Fibroblast of lung (primary cell): ENCODE data around the gene HOXB5. TPM values are rescaled to one million over a fixed set of nuclear protein-coding genes. Genes with fewer than 3 reads are reported as not detected.

ENCODE experiments used
- DNase-seq, 2 donors: peaks; one replicate each; pipeline versions ENCODE4 v3.0.0 to v3.0.0-alpha.2; 2010; ENCODE audit warnings: low read depth in 2 of 2
- H2AFZ ChIP-seq: 2 replicates; pipeline ENCODE4 v1.5.1; 2012; ENCODE audit warnings: low read length, control low read depth, inconsistent platforms
- H3K27ac ChIP-seq: 2 replicates; pipeline ENCODE4 v1.5.1; 2011; ENCODE audit warnings: low read length, control low read depth; ENCODE audit not compliant: insufficient read depth
- H3K27me3 ChIP-seq: 2 replicates; pipeline ENCODE4 v1.5.1; 2011; ENCODE audit warnings: mild to moderate bottlenecking, low read length; ENCODE audit not compliant: control insufficient read depth, insufficient read depth
- H3K36me3 ChIP-seq: 2 replicates; pipeline ENCODE4 v1.5.1; 2011; ENCODE audit warnings: low read length; ENCODE audit not compliant: control insufficient read depth, insufficient read depth
- H3K4me1 ChIP-seq: 2 replicates; pipeline ENCODE4 v1.5.1; 2011; ENCODE audit warnings: low read length; ENCODE audit not compliant: control insufficient read depth, insufficient read depth; ENCODE audit errors: extremely low read depth
- H3K4me2 ChIP-seq: 2 replicates; pipeline ENCODE4 v1.5.1; 2011; ENCODE audit warnings: low read length, control low read depth; ENCODE audit not compliant: insufficient read depth; ENCODE audit errors: extremely low read depth
- H3K4me3 ChIP-seq, 4 experiments: fragments of 200-600 bp in 1 of 4; sonication (generic) in 1 of 4; replicated peaks in 1 of 4; 2 replicates each; pipeline ENCODE4 v1.5.1; 2011 to 2016; ENCODE audit warnings: low read length in 4 of 4, low read depth in 3 of 4, mild to moderate bottlenecking in 3 of 4, control low read depth in 2 of 4, inconsistent platforms in 1 of 4, mixed read lengths in 1 of 4; ENCODE audit not compliant: insufficient read depth in 1 of 4; ENCODE audit errors: control extremely low read depth in 1 of 4
- H3K79me2 ChIP-seq: 2 replicates; pipeline ENCODE4 v1.5.1; 2012; ENCODE audit warnings: mild to moderate bottlenecking, low read length, inconsistent platforms; ENCODE audit not compliant: control insufficient read depth, insufficient read depth
- H3K9ac ChIP-seq: 2 replicates; pipeline ENCODE4 v1.5.1; 2011; ENCODE audit warnings: mild to moderate bottlenecking, low read length, control low read depth; ENCODE audit not compliant: insufficient read depth
- H3K9me3 ChIP-seq: 2 replicates; pipeline ENCODE4 v1.5.1; 2012; ENCODE audit warnings: low read depth, low read length; ENCODE audit not compliant: control insufficient read depth, insufficient read depth
- H4K20me1 ChIP-seq: 2 replicates; pipeline ENCODE4 v1.5.1; 2011; ENCODE audit warnings: low read length; ENCODE audit not compliant: control insufficient read depth, insufficient read depth; ENCODE audit errors: extremely low read depth
- EZH2 ChIP-seq: IDR thresholded peaks from 2 replicates; pipeline ENCODE4 v1.5.1; 2012; ENCODE audit warnings: low read length, control low read depth, mild to moderate bottlenecking; ENCODE audit errors: missing control alignments
- polyA plus RNA-seq, 2 donors: library from polyadenylated mRNA; depleted of rRNA in 1 of 2; stranded (reverse) in 1 of 2; unstranded in 1 of 2; fragments of >200 nt; gene quantifications; 2 replicates each; pipeline ENCODE4 v1.2.1, GENCODE V29; 2011 to 2012; ENCODE audit warnings: missing spikeins in 1 of 2
- total RNA-seq: library from RNA; depleted of rRNA; stranded (reverse); fragments of >200 nt; gene quantifications from 2 replicates; pipeline ENCODE4 v1.2.1, GENCODE V29; 2014
- TF ChIP-seq, protein P1 (sequence below), 2 donors: IDR thresholded peaks in 1 of 2; conservative IDR thresholded peaks in 1 of 2; 1 replicate in 1 of 2; 2 replicates in 1 of 2; pipeline ENCODE4 v1.5.1; 2011 to 2012; ENCODE audit warnings: low read length in 2 of 2, control low read depth in 1 of 2, inconsistent platforms in 1 of 2, low read depth in 1 of 2, mild to moderate bottlenecking in 1 of 2

Gene HOXB5
- total and polyA plus RNA-seq, 2 donors (not counting 1 experiment from before 2014, with no cell fraction given), result 2.1 to 9.4 TPM

DNA sequence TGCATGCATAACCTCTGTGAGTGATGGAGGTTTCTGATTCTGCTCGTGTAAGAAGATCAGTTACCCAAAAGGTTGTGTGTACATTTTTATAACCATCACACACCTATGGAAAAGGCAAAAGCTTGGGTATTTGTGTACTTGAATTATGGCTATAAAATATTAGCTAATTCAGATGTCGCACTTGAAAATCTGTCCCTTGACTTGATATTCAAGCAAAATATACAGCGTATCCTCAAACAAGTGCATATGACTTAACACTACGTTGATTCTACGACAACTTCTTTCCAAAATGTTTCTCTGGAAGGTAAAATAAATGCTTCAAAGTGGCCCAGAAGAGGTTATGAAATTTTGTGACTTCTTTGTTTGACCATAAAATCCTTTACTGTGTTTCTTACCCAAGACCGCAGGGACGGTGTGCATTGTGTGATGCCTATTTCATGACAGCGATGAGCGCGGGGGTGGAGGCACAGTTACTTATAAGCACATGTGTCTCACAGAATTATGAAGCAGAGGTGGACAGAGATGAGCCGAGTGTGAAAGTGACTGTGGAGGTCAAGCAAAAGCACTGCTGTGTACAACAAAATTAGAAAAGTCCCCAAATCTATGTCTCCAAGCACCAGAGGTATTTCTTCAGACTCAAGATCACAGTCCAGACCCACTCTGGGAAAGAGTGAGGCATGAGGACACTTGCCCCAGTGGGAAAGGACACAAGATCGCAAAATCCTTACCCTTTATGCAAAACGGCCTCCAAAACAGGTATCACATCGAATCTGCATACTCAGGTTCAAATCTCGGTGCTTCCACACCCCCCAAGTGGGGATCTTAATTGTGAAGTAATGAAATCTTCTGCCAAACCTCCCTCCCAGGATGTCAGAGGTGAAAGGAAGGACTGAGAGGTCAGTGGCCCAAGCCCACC, 36.7 kb upstream of the HOXB5 start:
- H3K27me3 ChIP-seq, result peaks cover 97% of the 10 kb centered on the region
- no peak overlapping the region for H3K4me2 ChIP-seq
- TF ChIP-seq, protein P1, sequence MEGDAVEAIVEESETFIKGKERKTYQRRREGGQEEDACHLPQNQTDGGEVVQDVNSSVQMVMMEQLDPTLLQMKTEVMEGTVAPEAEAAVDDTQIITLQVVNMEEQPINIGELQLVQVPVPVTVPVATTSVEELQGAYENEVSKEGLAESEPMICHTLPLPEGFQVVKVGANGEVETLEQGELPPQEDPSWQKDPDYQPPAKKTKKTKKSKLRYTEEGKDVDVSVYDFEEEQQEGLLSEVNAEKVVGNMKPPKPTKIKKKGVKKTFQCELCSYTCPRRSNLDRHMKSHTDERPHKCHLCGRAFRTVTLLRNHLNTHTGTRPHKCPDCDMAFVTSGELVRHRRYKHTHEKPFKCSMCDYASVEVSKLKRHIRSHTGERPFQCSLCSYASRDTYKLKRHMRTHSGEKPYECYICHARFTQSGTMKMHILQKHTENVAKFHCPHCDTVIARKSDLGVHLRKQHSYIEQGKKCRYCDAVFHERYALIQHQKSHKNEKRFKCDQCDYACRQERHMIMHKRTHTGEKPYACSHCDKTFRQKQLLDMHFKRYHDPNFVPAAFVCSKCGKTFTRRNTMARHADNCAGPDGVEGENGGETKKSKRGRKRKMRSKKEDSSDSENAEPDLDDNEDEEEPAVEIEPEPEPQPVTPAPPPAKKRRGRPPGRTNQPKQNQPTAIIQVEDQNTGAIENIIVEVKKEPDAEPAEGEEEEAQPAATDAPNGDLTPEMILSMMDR (conservative IDR thresholded peaks at IDR 0.05 in 1 of 2, IDR thresholded peaks at IDR 0.05 in 1 of 2; ENCODE audit: low read depth in 1 of 2, low read length in 2 of 2), result no peak
- peak; percentile 39 for TF ChIP-seq EZH2
- no peak overlapping the region for H3K27ac ChIP-seq
- H3K9ac ChIP-seq, result no peak overlapping the region
- no peak for DNase-seq
- no peak overlapping the region for H2AFZ ChIP-seq
- H3K79me2 ChIP-seq, result no peaks in the 10 kb centered on the region
- no peaks in the 10 kb centered on the region for H4K20me1 ChIP-seq
- H3K4me1 ChIP-seq, result no peaks in the 10 kb centered on the region
- no peaks in the 10 kb centered on the region for H3K9me3 ChIP-seq
- no peak overlapping the region for H3K4me3 ChIP-seq
- no peaks in the 10 kb centered on the region for H3K36me3 ChIP-seq

DNA sequence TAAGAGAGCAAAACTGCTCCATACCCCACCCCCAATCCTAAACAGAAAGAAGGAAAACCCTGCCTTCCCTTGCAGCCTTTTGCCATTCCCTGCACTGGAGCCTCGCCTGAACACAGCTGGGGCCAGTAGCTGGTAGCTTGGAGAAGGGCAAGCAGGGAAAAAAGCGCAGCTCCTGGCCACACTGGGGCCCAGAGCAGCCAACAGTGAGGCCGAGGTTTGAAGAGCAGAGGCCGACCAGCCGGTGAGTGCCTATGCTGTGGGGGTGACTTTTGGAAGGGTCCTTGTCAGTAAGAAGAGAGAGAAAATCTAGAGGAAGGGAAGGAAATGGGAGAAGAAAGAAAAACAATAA, 35.8 kb upstream of the HOXB5 start:
- peaks cover 4% of the 10 kb centered on the region for H3K4me1 ChIP-seq
- H3K36me3 ChIP-seq, result no peaks in the 10 kb centered on the region
- no peaks in the 10 kb centered on the region for H3K79me2 ChIP-seq
- DNase-seq, result no peak
- H3K9me3 ChIP-seq, result no peaks in the 10 kb centered on the region
- no peak overlapping the region for H3K27ac ChIP-seq
- no peak overlapping the region for H3K4me2 ChIP-seq
- H3K27me3 ChIP-seq, result peaks cover 97% of the 10 kb centered on the region
- H4K20me1 ChIP-seq, result no peaks in the 10 kb centered on the region
- no peak overlapping the region for H3K4me3 ChIP-seq
- H2AFZ ChIP-seq, result no peak overlapping the region
- peak; percentile 18 for TF ChIP-seq EZH2
- TF ChIP-seq, protein P1 (conservative IDR thresholded peaks at IDR 0.05 in 1 of 2, IDR thresholded peaks at IDR 0.05 in 1 of 2; ENCODE audit: low read depth in 1 of 2, low read length in 2 of 2), result no peak
- H3K9ac ChIP-seq, result no peak overlapping the region

DNA sequence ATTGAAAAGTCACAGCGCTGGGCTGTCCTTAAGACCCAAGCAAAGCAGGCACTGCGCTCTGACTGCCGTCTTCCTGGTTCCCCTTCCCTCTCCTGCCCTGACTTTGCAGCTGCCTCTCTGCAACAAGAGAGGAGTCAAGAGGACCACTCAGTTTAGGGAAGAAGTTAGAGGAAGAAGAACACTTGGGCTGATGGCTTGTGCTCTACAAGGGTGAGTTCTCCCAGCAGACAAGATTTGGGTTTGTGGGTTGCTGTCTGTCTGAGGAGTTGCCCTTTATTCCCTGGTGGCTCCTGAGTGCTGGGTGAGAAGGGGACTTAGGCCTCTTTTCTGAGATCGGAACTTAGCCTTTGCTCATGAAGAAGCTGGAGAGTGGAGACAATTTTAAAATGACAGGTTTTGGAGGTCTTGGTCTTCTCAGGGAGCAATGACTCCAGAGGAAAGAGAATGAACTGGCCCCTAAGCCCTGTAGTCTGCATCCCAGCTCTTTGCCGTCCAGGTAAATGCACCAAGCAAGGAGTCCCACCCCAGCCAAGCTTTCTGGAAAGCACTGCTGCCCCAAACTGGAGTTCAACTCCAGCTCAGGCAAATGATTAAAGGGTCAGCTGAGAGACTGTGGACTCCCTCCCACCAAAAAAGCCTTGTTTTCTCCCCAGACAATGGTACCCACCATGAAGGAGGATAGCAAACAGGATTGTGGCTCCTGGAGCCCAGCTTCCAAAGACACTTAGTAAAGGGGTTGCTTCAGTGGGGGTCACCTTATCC, 35.3 kb upstream of the HOXB5 start:
- DNase-seq, result no peak
- no peak overlapping the region for H3K27ac ChIP-seq
- H3K4me3 ChIP-seq, result no peak overlapping the region
- H3K4me2 ChIP-seq, result no peak overlapping the region
- H3K27me3 ChIP-seq, result peaks cover 99% of the 10 kb centered on the region
- H3K79me2 ChIP-seq, result no peaks in the 10 kb centered on the region
- H3K9me3 ChIP-seq, result no peaks in the 10 kb centered on the region
- peak; percentile 90 for TF ChIP-seq EZH2
- TF ChIP-seq, protein P1 (conservative IDR thresholded peaks at IDR 0.05 in 1 of 2, IDR thresholded peaks at IDR 0.05 in 1 of 2; ENCODE audit: low read depth in 1 of 2, low read length in 2 of 2), result no peak
- no peak overlapping the region for H3K9ac ChIP-seq
- peaks cover 4% of the 10 kb centered on the region for H3K4me1 ChIP-seq
- no peak overlapping the region for H2AFZ ChIP-seq
- H3K36me3 ChIP-seq, result no peaks in the 10 kb centered on the region
- H4K20me1 ChIP-seq, result peaks cover under 1% of the 10 kb centered on the region
